Prostate gland (tissue), 2 donors: ENCODE data around the gene MORN1. TPM values are rescaled to one million over a fixed set of nuclear protein-coding genes. Genes with fewer than 3 reads are reported as not detected.

Experiments
- DNase-seq: peaks from one replicate; pipeline ENCODE4 v3.0.0-alpha.2; 2019; ENCODE audit warnings: low spot score
- H3K27ac ChIP-seq, 2 donors: fragments of 200-600 bp; sonication (generic); 2 replicates each; pipeline ENCODE4 v1.5.1; 2017 to 2019
- H3K27me3 ChIP-seq: fragments of 200-600 bp; sonication (generic); replicated peaks from 2 replicates; pipeline ENCODE4 v1.5.1; 2019; ENCODE audit not compliant: insufficient read depth
- H3K36me3 ChIP-seq, 2 donors: fragments of 200-600 bp; sonication (generic); 1 replicate in 1 of 2; 2 replicates in 1 of 2; pipeline versions ENCODE4 v1.5.1 to v1.8.1; 2017 to 2019
- H3K4me1 ChIP-seq: fragments of 200-600 bp; sonication (generic); replicated peaks from 2 replicates; pipeline ENCODE4 v1.5.1; 2019
- H3K4me3 ChIP-seq, 2 donors: fragments of 200-600 bp; sonication (generic); 2 replicates each; pipeline ENCODE4 v1.5.1; 2017 to 2019
- H3K9me3 ChIP-seq: fragments of 200-600 bp; sonication (generic); 2 replicates; pipeline ENCODE4 v1.5.1; 2017
- POLR2A ChIP-seq: fragments of 450-650 bp; IDR thresholded peaks from one replicate; pipeline ENCODE4 v1.6.1; 2016; ENCODE audit warnings: antibody characterized with exemption, mild to moderate bottlenecking
- POLR2AphosphoS5 ChIP-seq: sonication (generic); formaldehyde crosslinking; IDR thresholded peaks from one replicate; pipeline ENCODE4 v1.6.1; 2017; ENCODE audit warnings: antibody characterized with exemption
- WGBS: methylation state at CpG from one replicate; pipeline ENCODE4 v1.1.5; 2018; 5-methylcytosine and 5-hydroxymethylcytosine counted together
- intact Hi-C: fragments of 100-400 bp; cut with DNase I; formaldehyde crosslinking; loops from one replicate; pipeline ENCODE4 v1.14.2; 2022
- total RNA-seq, 2 donors: library from RNA; depleted of rRNA; stranded (reverse); fragments of >200 nt; gene quantifications; one replicate each; pipeline ENCODE4 v1.1.0, GENCODE V29; 2016
- TF ChIP-seq, protein P1 (sequence below), 4 experiments: fragments of 200-600 bp in 2 of 4; fragments of 450-650 bp in 2 of 4; sonication (generic) in 2 of 4; IDR thresholded peaks; 1 replicate in 3 of 4; 2 replicates in 1 of 4; pipeline ENCODE4 v1.5.1; 2016 to 2019; ENCODE audit warnings: antibody characterized with exemption in 4 of 4, mild to moderate bottlenecking in 2 of 4, moderate library complexity in 2 of 4

MORN1 gene
- total RNA-seq, 2 donors from 2014 or later: 18.6 to 21.0 TPM

DNA sequence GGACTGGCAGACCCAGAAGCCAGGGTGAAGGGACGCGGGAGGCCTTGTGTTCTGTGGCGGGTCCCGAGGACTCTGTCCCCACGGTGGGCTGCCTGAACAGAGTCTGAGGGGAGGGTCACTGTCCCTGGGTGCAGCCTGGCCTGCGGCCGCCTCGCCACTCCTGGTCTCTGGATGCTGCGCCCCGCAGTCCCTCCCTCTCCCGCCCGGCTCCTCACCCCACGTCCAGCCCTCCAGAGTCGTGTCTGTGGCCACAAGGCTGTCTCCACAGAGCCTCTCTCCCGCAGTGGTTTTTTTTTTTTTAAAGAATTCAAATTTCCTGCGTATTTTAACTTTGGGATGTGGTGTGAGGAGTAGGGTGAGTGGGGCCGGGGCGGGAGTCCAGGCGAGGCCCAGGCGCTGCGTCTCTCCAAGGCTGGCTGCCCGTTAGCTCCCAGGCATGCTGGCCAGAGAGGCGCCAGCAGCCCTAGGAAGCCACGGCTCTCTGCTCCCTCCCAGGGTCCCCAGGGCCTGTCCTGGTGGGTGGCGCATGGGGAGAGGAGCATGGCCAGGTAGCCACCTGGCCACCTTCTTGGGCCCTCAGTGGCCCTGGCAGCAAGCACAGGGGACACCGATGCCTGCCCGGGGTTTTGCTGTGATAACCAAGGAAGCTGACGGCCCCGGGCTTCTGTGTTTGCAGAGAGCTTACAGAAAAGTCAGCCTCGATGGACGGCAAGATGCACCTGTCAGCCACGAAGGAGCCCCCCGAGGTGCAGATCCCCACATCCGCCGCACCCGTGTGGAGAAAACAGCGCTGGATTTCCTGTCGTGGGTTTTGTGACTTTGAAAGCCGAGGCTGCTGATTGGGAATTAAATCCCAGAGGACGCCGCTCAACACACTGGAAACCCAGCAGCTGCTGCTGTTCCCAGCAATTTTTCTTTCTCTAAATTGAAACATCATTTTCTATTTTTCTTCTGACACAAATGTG lies 72.8 kb downstream of the MORN1 start:
- no peaks in the 10 kb centered on the region for H3K27me3 ChIP-seq
- no peak overlapping the region for H3K4me3 ChIP-seq
- no peaks in the 10 kb centered on the region for H3K9me3 ChIP-seq
- DNase-seq: no peak
- H3K27ac ChIP-seq: no peak overlapping the region
- TF ChIP-seq, protein P1, sequence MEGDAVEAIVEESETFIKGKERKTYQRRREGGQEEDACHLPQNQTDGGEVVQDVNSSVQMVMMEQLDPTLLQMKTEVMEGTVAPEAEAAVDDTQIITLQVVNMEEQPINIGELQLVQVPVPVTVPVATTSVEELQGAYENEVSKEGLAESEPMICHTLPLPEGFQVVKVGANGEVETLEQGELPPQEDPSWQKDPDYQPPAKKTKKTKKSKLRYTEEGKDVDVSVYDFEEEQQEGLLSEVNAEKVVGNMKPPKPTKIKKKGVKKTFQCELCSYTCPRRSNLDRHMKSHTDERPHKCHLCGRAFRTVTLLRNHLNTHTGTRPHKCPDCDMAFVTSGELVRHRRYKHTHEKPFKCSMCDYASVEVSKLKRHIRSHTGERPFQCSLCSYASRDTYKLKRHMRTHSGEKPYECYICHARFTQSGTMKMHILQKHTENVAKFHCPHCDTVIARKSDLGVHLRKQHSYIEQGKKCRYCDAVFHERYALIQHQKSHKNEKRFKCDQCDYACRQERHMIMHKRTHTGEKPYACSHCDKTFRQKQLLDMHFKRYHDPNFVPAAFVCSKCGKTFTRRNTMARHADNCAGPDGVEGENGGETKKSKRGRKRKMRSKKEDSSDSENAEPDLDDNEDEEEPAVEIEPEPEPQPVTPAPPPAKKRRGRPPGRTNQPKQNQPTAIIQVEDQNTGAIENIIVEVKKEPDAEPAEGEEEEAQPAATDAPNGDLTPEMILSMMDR (IDR thresholded peaks at IDR 0.05): no peak
- TF ChIP-seq POLR2AphosphoS5: no peak
- no peak for TF ChIP-seq POLR2A
- peaks cover 27% of the 10 kb centered on the region for H3K4me1 ChIP-seq
- intact Hi-C loops: loop anchor here (5.0 kb wide), 1 partner anchor 86 kb away; no protein-coding TSS in a partner anchor
- 83% methylated on average over 40 of the region's 41 CpGs for WGBS
- H3K36me3 ChIP-seq: no peaks in the 10 kb centered on the region

DNA sequence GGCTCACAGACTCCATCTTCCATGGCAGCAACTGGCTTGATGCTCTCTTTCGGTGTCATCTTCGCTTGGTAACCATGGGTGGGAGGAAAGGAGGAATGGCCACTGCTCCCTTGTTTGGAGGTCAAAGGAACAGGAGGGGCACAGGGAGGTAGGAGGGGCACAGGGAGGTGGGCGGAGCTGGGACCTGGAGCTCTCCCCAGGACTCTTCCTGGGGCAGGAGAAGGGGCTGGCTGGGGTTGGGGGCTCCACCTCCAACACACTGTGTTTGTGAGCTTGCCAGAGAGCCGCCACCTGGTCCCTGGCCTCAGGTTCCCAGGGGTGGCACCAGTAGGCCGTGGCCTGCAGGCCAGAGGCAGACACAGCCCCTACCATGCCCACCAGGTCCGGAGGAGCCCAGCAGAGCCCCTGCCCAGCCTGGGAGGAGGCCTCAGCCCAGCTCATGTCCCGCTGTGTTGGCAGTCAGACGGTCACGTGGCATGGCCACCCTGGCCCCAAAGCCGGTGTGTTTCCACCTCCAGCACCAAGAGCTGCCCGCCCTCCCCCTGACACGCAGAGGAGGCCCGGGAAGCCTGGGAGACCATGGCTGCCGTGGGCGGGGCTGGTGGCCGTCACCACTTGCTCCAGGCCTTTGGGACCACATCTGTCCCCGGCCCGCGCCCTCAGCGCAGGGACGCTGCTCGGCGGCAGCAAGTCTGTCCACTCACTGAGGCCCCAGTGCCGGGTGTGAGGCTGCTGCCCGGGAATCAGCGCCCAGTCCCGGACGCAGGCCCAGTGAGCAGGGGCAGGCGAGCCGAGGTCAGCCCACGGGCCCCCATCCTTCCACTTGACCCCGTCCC lies 73.9 kb downstream of the MORN1 start:
- H3K27me3 ChIP-seq: no peaks in the 10 kb centered on the region
- no peak overlapping the region for H3K4me3 ChIP-seq
- intact Hi-C loops: loop anchor here (5.0 kb wide), 1 partner anchor 85 kb away; no protein-coding TSS in a partner anchor
- H3K27ac ChIP-seq: no peak overlapping the region
- no peaks in the 10 kb centered on the region for H3K9me3 ChIP-seq
- no peak for DNase-seq
- WGBS: 84% methylated on average over 30 of the region's 32 CpGs
- TF ChIP-seq POLR2A: no peak
- TF ChIP-seq POLR2AphosphoS5: no peak
- TF ChIP-seq, protein P1 (IDR thresholded peaks at IDR 0.05): no peak
- peaks cover 33% of the 10 kb centered on the region for H3K4me1 ChIP-seq
- no peaks in the 10 kb centered on the region for H3K36me3 ChIP-seq

DNA sequence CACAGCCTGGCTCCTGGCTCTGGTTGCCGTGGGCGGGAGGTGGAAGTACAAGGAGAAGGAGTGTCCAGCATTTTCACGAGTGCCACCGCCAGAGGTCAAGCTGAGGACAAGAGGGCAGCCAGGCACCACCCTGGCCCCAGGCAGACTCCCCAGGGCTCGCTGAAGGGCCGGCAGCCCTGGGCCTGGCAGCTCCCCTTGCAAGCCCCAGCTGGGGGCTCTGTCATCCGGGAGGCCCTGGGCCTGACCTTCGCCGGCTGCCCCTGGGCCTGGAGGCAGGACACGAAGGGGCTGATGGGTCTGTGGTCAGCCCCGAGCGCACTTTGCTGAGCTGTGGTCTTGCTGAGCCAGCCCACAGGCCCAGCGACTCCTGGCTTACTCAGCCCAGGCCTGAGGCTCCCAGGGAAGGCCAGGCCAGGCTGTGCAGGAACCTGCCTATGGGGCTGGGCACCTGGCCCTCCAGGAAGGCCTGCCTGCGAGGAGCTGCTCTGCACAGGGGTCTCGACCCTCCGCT lies 74.8 kb downstream of the MORN1 start:
- no peaks in the 10 kb centered on the region for H3K27me3 ChIP-seq
- 83% methylated on average over 13 of the region's 16 CpGs for whole genome bisulfite sequencing
- H3K4me1 ChIP-seq: peaks cover 34% of the 10 kb centered on the region
- H3K36me3 ChIP-seq: no peaks in the 10 kb centered on the region
- TF ChIP-seq POLR2AphosphoS5: no peak
- no peak for TF ChIP-seq POLR2A
- TF ChIP-seq, protein P1 (IDR thresholded peaks at IDR 0.05): no peak
- H3K27ac ChIP-seq: no peak overlapping the region
- no peak for DNase-seq
- intact Hi-C loops: loop anchor here (5.0 kb wide), 1 partner anchor 84 kb away; no protein-coding TSS in a partner anchor
- H3K9me3 ChIP-seq: no peaks in the 10 kb centered on the region
- no peak overlapping the region for H3K4me3 ChIP-seq

DNA sequence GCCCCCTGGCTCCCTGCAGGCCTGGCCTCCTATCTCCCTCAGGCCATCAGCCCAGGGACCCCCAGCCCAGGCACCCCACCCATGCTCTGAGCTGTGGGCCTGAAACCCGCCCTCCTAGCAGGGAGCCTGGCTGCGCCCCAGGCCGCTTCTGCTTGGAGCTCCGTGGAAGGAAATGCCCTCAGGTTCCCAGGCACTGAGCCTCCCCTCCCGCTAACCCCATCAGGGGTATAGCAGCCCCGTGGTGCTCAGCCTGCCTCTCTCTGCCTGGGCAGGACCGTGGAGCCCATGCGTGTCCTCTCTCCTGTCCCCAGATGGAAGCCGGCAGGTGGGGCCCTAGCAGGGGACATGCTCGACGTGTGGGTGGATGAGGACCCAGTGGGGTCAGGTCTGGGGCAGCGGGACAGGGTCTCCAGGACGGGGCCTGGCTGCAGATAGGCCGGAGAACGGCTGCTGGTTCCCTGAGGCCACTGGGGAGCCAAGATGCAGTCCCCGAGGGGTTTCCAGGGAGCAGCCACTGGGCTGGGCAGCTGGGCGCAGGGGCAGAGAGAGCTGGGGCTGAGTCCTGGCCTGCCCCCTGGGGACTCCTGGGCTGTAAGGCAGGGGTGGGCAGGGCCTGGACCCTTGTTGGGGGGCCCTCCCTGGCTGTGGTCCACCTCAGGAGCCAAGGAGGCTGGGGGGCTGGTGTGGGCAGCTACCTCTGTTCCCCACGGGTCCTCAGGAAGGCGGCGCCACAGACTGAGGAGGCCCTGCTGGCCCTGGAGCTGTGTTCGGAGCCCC lies 75.5 kb downstream of the MORN1 start:
- Histone ChIP-seq H3K27me3 (no peaks in the 10 kb centered on the region), H3K27ac (peak overlapping the region; percentile 83 to 89), H3K36me3 (no peaks in the 10 kb centered on the region), H3K9me3 (no peaks in the 10 kb centered on the region), H3K4me3 (no peak overlapping the region), H3K4me1 (peaks cover 31% of the 10 kb centered on the region)
- no peak for DNase-seq
- 64% methylated on average over 21 of the region's 21 CpGs for WGBS
- intact Hi-C loops: loop anchor here (5.0 kb wide), 1 partner anchor 84 kb away; no protein-coding TSS in a partner anchor
- TF ChIP-seq POLR2AphosphoS5: no peak
- no peak for TF ChIP-seq POLR2A
- TF ChIP-seq, protein P1 (IDR thresholded peaks at IDR 0.05): no peak
